B cell (primary cell): ENCODE data around the gene HTR6. TPM values are rescaled to one million over a fixed set of nuclear protein-coding genes. Genes with fewer than 3 reads are reported as not detected.

Experiments
- ATAC-seq: fragments of 200-7000 bp; cut with Tn5 transposase; one replicate; pipeline ENCODE4 v1.10.0; 2021; ENCODE audit warnings: low read depth, mild to moderate bottlenecking, moderate number of reproducible peaks, moderate library complexity
- CTCF ChIA-PET: fragments of 350-600 bp; sonication (Branson Sonifier 250); formaldehyde crosslinking; loops from one replicate; lab custom pipeline; 2021; ENCODE audit warnings: antibody characterized with exemption, inconsistent platforms; lab: Charles Lee
- POLR2A ChIA-PET: fragments of 350-600 bp; sonication (Branson Sonifier 250); formaldehyde crosslinking; loops from one replicate; lab custom pipeline; 2021; ENCODE audit warnings: antibody characterized with exemption; lab: Charles Lee
- DNase-seq: peaks from one replicate; pipeline ENCODE4 v3.0.0; 2013
- H2AFZ ChIP-seq: 2 replicates; pipeline ENCODE4 v1.6.1; 2012; ENCODE audit warnings: mild to moderate bottlenecking, low read depth, low read length; ENCODE audit not compliant: insufficient read depth, poor library complexity, severe bottlenecking
- H3K27ac ChIP-seq, 2 donors: 1 replicate in 1 of 2; 2 replicates in 1 of 2; pipeline ENCODE4 v1.5.1; 2012 to 2013; ENCODE audit warnings: low read length in 2 of 2, mild to moderate bottlenecking in 2 of 2, moderate library complexity in 1 of 2
- H3K27me3 ChIP-seq, 4 experiments: fragments of 200-600 bp in 1 of 4; sonication (generic) in 1 of 4; replicated peaks in 1 of 4; 1 replicate in 2 of 4; 2 replicates in 2 of 4; pipeline versions ENCODE4 v1.6.1 to v1.7.0; 2013 to 2016; ENCODE audit warnings: low read length in 3 of 4, mild to moderate bottlenecking in 2 of 4, mixed read lengths in 1 of 4, moderate library complexity in 1 of 4; ENCODE audit not compliant: insufficient read depth in 4 of 4, control insufficient read depth in 3 of 4; ENCODE audit errors: control extremely low read depth in 1 of 4
- H3K36me3 ChIP-seq, 2 experiments: replicated peaks in 1 of 2; 1 replicate in 1 of 2; 2 replicates in 1 of 2; pipeline versions ENCODE4 v1.6.1 to v1.7.1; 2013; ENCODE audit warnings: low read length in 1 of 2; ENCODE audit not compliant: insufficient read depth in 2 of 2, control insufficient read depth in 1 of 2; ENCODE audit errors: control extremely low read depth in 1 of 2, extremely low read depth in 1 of 2
- H3K4me1 ChIP-seq, 2 donors: fragments of 200-600 bp in 1 of 2; sonication (generic) in 1 of 2; 1 replicate in 1 of 2; 2 replicates in 1 of 2; pipeline versions ENCODE4 v1.5.1 to v1.6.1; 2013 to 2017; ENCODE audit warnings: low read length in 2 of 2; ENCODE audit not compliant: control insufficient read depth in 2 of 2, insufficient read depth in 2 of 2
- H3K4me2 ChIP-seq: replicated peaks from 2 replicates; pipeline ENCODE3; 2012; ENCODE audit warnings: mild to moderate bottlenecking, low read depth, low read length; ENCODE audit not compliant: poor library complexity, severe bottlenecking
- H3K4me3 ChIP-seq, 5 experiments: fragments of 200-600 bp in 1 of 5; sonication (generic) in 1 of 5; 1 replicate in 3 of 5; 2 replicates in 2 of 5; pipeline versions ENCODE4 v1.5.1 to v1.7.0; 2011 to 2016; ENCODE audit warnings: low read length in 4 of 5, mild to moderate bottlenecking in 4 of 5, low read depth in 2 of 5, control low read depth in 1 of 5, moderate library complexity in 1 of 5; ENCODE audit not compliant: insufficient read depth in 1 of 5; ENCODE audit errors: control extremely low read depth in 1 of 5, extremely low read depth in 1 of 5
- H3K79me2 ChIP-seq: fragments of 200-600 bp; sonication (generic); one replicate; pipeline ENCODE4 v1.6.0; 2016; ENCODE audit warnings: low read length; ENCODE audit not compliant: control insufficient read depth, insufficient read depth
- H3K9ac ChIP-seq: fragments of 200-600 bp; sonication (generic); 2 replicates; pipeline ENCODE4 v1.6.1; 2017; ENCODE audit warnings: mild to moderate bottlenecking, low read length, moderate library complexity
- H3K9me3 ChIP-seq, 3 donors: one replicate each; pipeline versions ENCODE4 v1.6.1 to v1.7.1; 2013; ENCODE audit warnings: low read length in 2 of 3; ENCODE audit not compliant: control insufficient read depth in 2 of 3, insufficient read depth in 1 of 3; ENCODE audit errors: control extremely low read depth in 1 of 3
- H4K20me1 ChIP-seq: 2 replicates; pipeline ENCODE4 v1.6.0; 2012; ENCODE audit warnings: mild to moderate bottlenecking, low read length; ENCODE audit not compliant: insufficient read depth, control insufficient read depth, poor library complexity, severe bottlenecking
- H3K27ac Mint-ChIP-seq: one replicate; pipeline ENCODE4 v1.8.0; 2021; ENCODE audit warnings: mixed read lengths
- H3K27me3 Mint-ChIP-seq: one replicate; pipeline ENCODE4 v1.8.0; 2021; ENCODE audit warnings: mixed read lengths
- H3K4me1 Mint-ChIP-seq: one replicate; pipeline ENCODE4 v1.8.0; 2021; ENCODE audit warnings: mixed read lengths
- H3K4me3 Mint-ChIP-seq: one replicate; pipeline ENCODE4 v1.8.0; 2021; ENCODE audit warnings: mixed read lengths
- H3K9me3 Mint-ChIP-seq: one replicate; pipeline ENCODE4 v1.8.0; 2022; ENCODE audit warnings: mixed read lengths; ENCODE audit not compliant: insufficient read depth
- CTCF ChIP-seq: fragments of 200-600 bp; IDR thresholded peaks from one replicate; pipeline ENCODE4 v1.8.0; 2022; ENCODE audit warnings: antibody characterized with exemption, mild to moderate bottlenecking
- EZH2 ChIP-seq: IDR thresholded peaks from 2 replicates; pipeline ENCODE4 v1.6.1; 2012; ENCODE audit warnings: borderline replicate concordance, low read depth, mild to moderate bottlenecking, moderate library complexity, low read length; ENCODE audit not compliant: insufficient read depth, poor library complexity, severe bottlenecking
- WGBS: methylation state at CpG from one replicate; pipeline ENCODE4 v1.1.5; 2013; ENCODE audit warnings: missing lambda C conversion rate; ENCODE audit not compliant: insufficient coverage; 5-methylcytosine and 5-hydroxymethylcytosine counted together
- intact Hi-C: fragments of 100-400 bp; cut with micrococcal nuclease; formaldehyde crosslinking; loops from one replicate; pipeline ENCODE4 v1.10.0; 2022
- polyA plus RNA-seq: library from polyadenylated mRNA; depleted of rRNA; stranded (reverse); fragments of >200 nt; gene quantifications from 2 replicates; pipeline ENCODE4 v1.2.3, GENCODE V29; 2012
- total RNA-seq, 2 donors: library from RNA; stranded (reverse); fragments of 120-200 nt in 1 of 2; gene quantifications; 1 replicate in 1 of 2; 2 replicates in 1 of 2; pipeline versions ENCODE4 v1.2.3 to v1.2.4, GENCODE V29; 2013 to 2022

HTR6 gene
- total and polyA plus RNA-seq, 2 donors (not counting 1 experiment from before 2014, with no cell fraction given) = not detected

- Histone ChIP-seq H3K36me3 (peaks cover 0 to 35% of the 10 kb centered on the region in 2 experiments), H3K9ac (no peak overlapping the region), H4K20me1 (no peaks in the 10 kb centered on the region), H3K4me2 (no peak overlapping the region), H3K79me2 (no peaks in the 10 kb centered on the region), H3K4me1 (peaks cover 0 to 6% of the 10 kb centered on the region in 2 donors), H3K9me3 (peaks cover 0 to 7% (median 0%) of the 10 kb centered on the region in 3 donors), H2AFZ (no peak overlapping the region), H3K4me3 (no peak overlapping the region), H3K27me3 (no peaks in the 10 kb centered on the region), H3K27ac (no peak overlapping the region)
- DNase-seq (no peak), ATAC-seq (no peak)
- intact Hi-C loops = no loop called here
- WGBS = 95% methylated on average over 7 of the region's 7 CpGs
- POLR2A ChIA-PET = no interaction called here
- H3K4me1 Mint-ChIP-seq = peaks cover 10% of the 10 kb centered on the region
- CTCF ChIA-PET = interaction anchor here (1.4 kb wide), 1 partner anchor 9 kb away, joined by 11 read pairs; no protein-coding TSS in a partner anchor
- no peak for TF ChIP-seq EZH2
- TF ChIP-seq CTCF = no peak
- no peaks in the 10 kb centered on the region for H3K27me3 Mint-ChIP-seq
- no peak overlapping the region for H3K27ac Mint-ChIP-seq
- H3K9me3 Mint-ChIP-seq = no peaks in the 10 kb centered on the region
- H3K4me3 Mint-ChIP-seq = no peak overlapping the region
These were observed 31.1 kb downstream of the HTR6 start for GRCh38 chr1:19695772-19696171.

- peaks cover 0 to 6% of the 10 kb centered on the region in 2 donors for H3K4me1 ChIP-seq
- H3K4me1 Mint-ChIP-seq = peaks cover 10% of the 10 kb centered on the region
- no peaks in the 10 kb centered on the region for H3K9me3 Mint-ChIP-seq
- no peaks in the 10 kb centered on the region for H3K27me3 ChIP-seq
- H3K4me3 Mint-ChIP-seq = no peak overlapping the region
- no peaks in the 10 kb centered on the region for H4K20me1 ChIP-seq
- 97% methylated on average over 8 of the region's 8 CpGs for WGBS
- H3K36me3 ChIP-seq = peaks cover 0 to 27% of the 10 kb centered on the region in 2 experiments
- ChIA-PET CTCF (no interaction called here), POLR2A (no interaction called here)
- no peaks in the 10 kb centered on the region for H3K79me2 ChIP-seq
- no peak overlapping the region for H2AFZ ChIP-seq
- no peaks in the 10 kb centered on the region for H3K27me3 Mint-ChIP-seq
- no peak for DNase-seq
- H3K27ac ChIP-seq = no peak overlapping the region
- TF ChIP-seq EZH2 (no peak), CTCF (no peak)
- no peaks in the 10 kb centered on the region for H3K9me3 ChIP-seq
- intact Hi-C loops = no loop called here
- no peak overlapping the region for H3K27ac Mint-ChIP-seq
- no peak overlapping the region for H3K9ac ChIP-seq
- ATAC-seq = no peak
- H3K4me2 ChIP-seq = no peak overlapping the region
- no peak overlapping the region for H3K4me3 ChIP-seq
These were observed 32.1 kb downstream of the HTR6 start for GRCh38 chr1:19696820-19697219.
